H9 (cell line): ENCODE measurements around the gene OR7A17. TPM values are rescaled to one million over a fixed set of nuclear protein-coding genes. Genes with fewer than 3 reads are reported as not detected.

ENCODE experiments used
- DNase-seq: peaks from one replicate; pipeline ENCODE4 v3.0.0-alpha.2; 2017
- H2AFZ ChIP-seq: one replicate; pipeline ENCODE4 v1.6.1; 2013; ENCODE audit warnings: mild to moderate bottlenecking, low read length, control low read depth, moderate library complexity
- H2AK5ac ChIP-seq: 2 replicates; pipeline ENCODE4 v1.6.1; 2013; ENCODE audit warnings: low read length, control low read depth, mixed read lengths; ENCODE audit not compliant: insufficient read length
- H2BK120ac ChIP-seq: one replicate; pipeline ENCODE4 v1.6.1; 2013; ENCODE audit warnings: low read depth, mild to moderate bottlenecking, low read length, control low read depth, inconsistent platforms; ENCODE audit not compliant: poor library complexity, severe bottlenecking
- H2BK12ac ChIP-seq: 2 replicates; pipeline ENCODE4 v1.6.1; 2013; ENCODE audit warnings: low read length, control low read depth, mixed read lengths, low read depth; ENCODE audit not compliant: insufficient read length
- H2BK15ac ChIP-seq: 2 replicates; pipeline ENCODE4 v1.6.1; 2013; ENCODE audit warnings: low read depth, low read length, control low read depth
- H2BK20ac ChIP-seq: one replicate; pipeline ENCODE4 v1.6.1; 2013; ENCODE audit warnings: low read depth, mild to moderate bottlenecking, low read length, control low read depth, inconsistent platforms; ENCODE audit not compliant: poor library complexity, severe bottlenecking
- H2BK5ac ChIP-seq: 2 replicates; pipeline ENCODE4 v1.6.1; 2013; ENCODE audit warnings: low read length, control low read depth, mixed read lengths; ENCODE audit not compliant: insufficient read length
- H3K14ac ChIP-seq: 2 replicates; pipeline ENCODE4 v1.6.1; 2013; ENCODE audit warnings: low read length, control low read depth; ENCODE audit not compliant: insufficient read depth
- H3K18ac ChIP-seq: 2 replicates; pipeline ENCODE4 v1.6.1; 2013; ENCODE audit warnings: low read depth, mild to moderate bottlenecking, mixed read lengths, low read length, control low read depth; ENCODE audit not compliant: insufficient read length
- H3K23ac ChIP-seq: 2 replicates; pipeline ENCODE4 v1.6.1; 2013; ENCODE audit warnings: low read length, control low read depth, mixed read lengths, low read depth; ENCODE audit not compliant: insufficient read length
- H3K23me2 ChIP-seq: 2 replicates; pipeline ENCODE4 v1.6.1; 2013; ENCODE audit warnings: low read depth, mild to moderate bottlenecking, mixed read lengths, low read length, control low read depth; ENCODE audit not compliant: insufficient read length, poor library complexity, severe bottlenecking
- H3K27ac ChIP-seq: 2 replicates; pipeline ENCODE4 v1.5.1; 2013; ENCODE audit warnings: low read length, control low read depth, mixed read lengths, low read depth; ENCODE audit not compliant: insufficient read length
- H3K27me3 ChIP-seq: 2 replicates; pipeline ENCODE4 v1.6.1; 2013; ENCODE audit warnings: low read length, control low read depth, inconsistent platforms; ENCODE audit not compliant: insufficient read depth
- H3K4ac ChIP-seq: 2 replicates; pipeline ENCODE4 v1.6.1; 2013; ENCODE audit warnings: low read depth, mild to moderate bottlenecking, control low read depth, inconsistent platforms, low read length, moderate library complexity
- H3K4me1 ChIP-seq: 2 replicates; pipeline ENCODE4 v1.6.1; 2013; ENCODE audit warnings: low read length, control low read depth, inconsistent platforms; ENCODE audit not compliant: insufficient read depth
- H3K4me2 ChIP-seq: 2 replicates; pipeline ENCODE4 v1.6.1; 2013; ENCODE audit warnings: low read length, control low read depth, mixed read lengths; ENCODE audit not compliant: insufficient read length, insufficient read depth
- H3K56ac ChIP-seq: 2 replicates; pipeline ENCODE4 v1.6.1; 2013; ENCODE audit warnings: low read depth, mild to moderate bottlenecking, mixed read lengths, low read length, control low read depth; ENCODE audit not compliant: insufficient read length
- H3K79me1 ChIP-seq: 2 replicates; pipeline ENCODE4 v1.6.1; 2013; ENCODE audit warnings: low read depth, mild to moderate bottlenecking, moderate library complexity, low read length, control low read depth, inconsistent platforms; ENCODE audit not compliant: insufficient read depth, poor library complexity, severe bottlenecking
- H3K79me2 ChIP-seq: 2 replicates; pipeline ENCODE4 v1.6.1; 2013; ENCODE audit warnings: low read length, control low read depth, inconsistent platforms; ENCODE audit not compliant: insufficient read depth
- H3K9ac ChIP-seq: 2 replicates; pipeline ENCODE4 v1.6.1; 2013; ENCODE audit warnings: low read length, control low read depth, mixed read lengths; ENCODE audit not compliant: insufficient read length; ENCODE audit errors: extremely low read depth
- H3K9me3 ChIP-seq: one replicate; pipeline ENCODE4 v1.6.1; 2013; ENCODE audit warnings: low read depth, low read length, inconsistent platforms; ENCODE audit not compliant: control insufficient read depth
- H3T11ph ChIP-seq: one replicate; pipeline ENCODE4 v1.6.1; 2013; ENCODE audit warnings: mild to moderate bottlenecking, low read length, control low read depth, inconsistent platforms
- H4K20me1 ChIP-seq: one replicate; pipeline ENCODE4 v1.6.1; 2013; ENCODE audit not compliant: control insufficient read depth, insufficient read length, insufficient read depth
- H4K5ac ChIP-seq: 2 replicates; pipeline ENCODE4 v1.6.1; 2013; ENCODE audit warnings: low read depth, mild to moderate bottlenecking, mixed read lengths, low read length, control low read depth; ENCODE audit not compliant: insufficient read length
- H4K8ac ChIP-seq: replicated peaks from 2 replicates; pipeline ENCODE4 v1.6.1; 2013; ENCODE audit warnings: low read length, control low read depth, mixed read lengths, low read depth; ENCODE audit not compliant: insufficient read length
- H4K91ac ChIP-seq: 2 replicates; pipeline ENCODE4 v1.6.1; 2013; ENCODE audit warnings: low read depth, mild to moderate bottlenecking, moderate library complexity, mixed read lengths, low read length, control low read depth; ENCODE audit not compliant: insufficient read length
- H3K27ac Mint-ChIP-seq, 3 experiments: 2 replicates in 2 of 3; 3 replicates in 1 of 3; pipeline ENCODE4 v1.8.0; 2020 to 2021; ENCODE audit warnings: mixed read lengths in 3 of 3, mild to moderate bottlenecking in 1 of 3, moderate library complexity in 1 of 3
- H3K27me3 Mint-ChIP-seq: 2 replicates; pipeline ENCODE4 v1.8.0; 2021; ENCODE audit warnings: low read depth, mild to moderate bottlenecking, moderate library complexity, mixed read lengths
- H3K36me3 Mint-ChIP-seq, 3 experiments: 2 replicates in 2 of 3; 3 replicates in 1 of 3; pipeline ENCODE4 v1.8.0; 2020 to 2021; ENCODE audit warnings: low read depth in 3 of 3, mixed read lengths in 3 of 3; ENCODE audit not compliant: insufficient read depth in 1 of 3
- H3K4me1 Mint-ChIP-seq, 2 experiments: 2 replicates each; pipeline ENCODE4 v1.8.0; 2020; ENCODE audit warnings: mixed read lengths in 2 of 2
- H3K4me3 Mint-ChIP-seq, 2 experiments: 2 replicates in 1 of 2; 3 replicates in 1 of 2; pipeline ENCODE4 v1.8.0; 2020 to 2021; ENCODE audit warnings: mild to moderate bottlenecking in 2 of 2, mixed read lengths in 2 of 2, moderate library complexity in 1 of 2
- H3K9me3 Mint-ChIP-seq, 2 experiments: 2 replicates in 1 of 2; 3 replicates in 1 of 2; pipeline ENCODE4 v1.8.0; 2020; ENCODE audit warnings: mild to moderate bottlenecking in 2 of 2, mixed read lengths in 2 of 2, moderate library complexity in 1 of 2
- WGBS: extraction: QIAGEN DNeasy Blood & Tissue Kit; methylation state at CpG from one replicate; pipeline ENCODE4 v1.1.7; 2013; ENCODE audit warnings: missing lambda C conversion rate, low lambda C conversion rate, mixed read lengths; ENCODE audit not compliant: insufficient read length; ENCODE audit errors: extremely low coverage; 5-methylcytosine and 5-hydroxymethylcytosine counted together
- total RNA-seq: library from RNA; stranded (reverse); gene quantifications from 2 replicates; pipeline ENCODE4 v1.2.1, GENCODE V29; 2021
- TF ChIP-seq, protein P1 (sequence below): fragments of 200-600 bp; sonication (generic); conservative IDR thresholded peaks from 3 replicates; pipeline ENCODE4 v1.8.0; 2021; ENCODE audit warnings: antibody characterized with exemption, mild to moderate bottlenecking

The OR7A17 gene
- total RNA-seq, 1 experiment from 2014 or later: not detected

DNA sequence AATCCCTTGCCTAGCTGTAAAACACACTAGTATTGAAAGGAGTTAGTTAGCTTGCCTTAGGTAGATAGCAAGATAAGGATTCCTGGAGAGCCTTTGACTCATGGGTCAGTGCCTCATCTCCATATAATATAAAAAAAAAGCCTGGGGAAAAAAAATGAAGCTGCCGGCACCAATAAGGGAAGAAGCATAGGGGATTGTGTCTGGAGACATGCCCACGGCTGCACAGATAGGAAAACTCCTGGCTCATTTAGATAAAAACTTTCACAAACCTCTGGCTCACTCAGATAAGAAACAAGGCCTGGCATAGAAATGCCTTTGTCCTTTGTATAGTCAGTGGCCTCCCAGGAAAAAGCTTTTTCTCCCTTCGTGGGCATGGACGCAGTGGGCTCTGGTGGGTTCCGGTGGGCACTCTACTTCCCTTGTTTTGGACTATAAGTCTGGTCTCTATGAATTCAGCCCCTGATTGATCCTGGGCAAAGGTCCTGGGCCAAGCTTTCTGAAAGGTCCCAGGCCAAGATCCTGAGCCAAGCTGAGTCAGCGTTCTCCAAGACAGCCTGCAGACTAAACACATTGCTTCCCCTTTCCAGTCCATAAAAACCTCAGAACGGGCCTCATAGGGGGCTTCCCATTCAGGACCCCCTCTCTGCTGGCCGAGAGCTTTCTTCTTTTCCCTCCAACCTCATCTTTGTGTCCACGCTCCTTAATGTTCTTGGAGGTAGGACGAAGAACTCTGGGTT, 4.9 kb upstream of the OR7A17 start:
- WGBS: no CpG with 5 or more reads among the region's 10 CpGs
- no peak overlapping the region for H2BK20ac ChIP-seq
- peaks cover 5% of the 10 kb centered on the region for H3K27me3 Mint-ChIP-seq

More for the DNA sequence above, 4.9 kb upstream of the OR7A17 start:
- Histone ChIP-seq H4K91ac (no peak overlapping the region), H3K9ac (no peak overlapping the region), H3K79me1 (no peaks in the 10 kb centered on the region), H3K79me2 (no peaks in the 10 kb centered on the region), H3K4ac (no peak overlapping the region), H3K27me3 (no peaks in the 10 kb centered on the region; the same call in 1 of the 2 replicates), H4K20me1 (no peaks in the 10 kb centered on the region), H4K5ac (no peak overlapping the region), H2BK5ac (no peak overlapping the region), H3T11ph (no peak overlapping the region), H3K23me2 (no peaks in the 10 kb centered on the region), H3K56ac (no peak overlapping the region), H2AK5ac (no peak overlapping the region), H4K8ac (no peak overlapping the region), H3K4me1 (no peaks in the 10 kb centered on the region), H2BK15ac (no peak overlapping the region), H3K27ac (no peak overlapping the region), H3K18ac (no peak overlapping the region), H3K14ac (no peak overlapping the region), H3K23ac (no peak overlapping the region), H2BK12ac (no peak overlapping the region), H3K4me2 (no peak overlapping the region), H2AFZ (no peak overlapping the region), H2BK120ac (no peak overlapping the region), H3K9me3 (no peaks in the 10 kb centered on the region)
- Mint-ChIP-seq H3K36me3 (peaks cover 0 to 17% (median 11%) of the 10 kb centered on the region in 3 experiments; a peak in 4 of 7 replicates), H3K9me3 (peaks cover 13 to 88% of the 10 kb centered on the region in 2 experiments), H3K27ac (no peak overlapping the region), H3K4me1 (no peaks in the 10 kb centered on the region), H3K4me3 (no peak overlapping the region)
- no peak for DNase-seq
- TF ChIP-seq, protein P1, sequence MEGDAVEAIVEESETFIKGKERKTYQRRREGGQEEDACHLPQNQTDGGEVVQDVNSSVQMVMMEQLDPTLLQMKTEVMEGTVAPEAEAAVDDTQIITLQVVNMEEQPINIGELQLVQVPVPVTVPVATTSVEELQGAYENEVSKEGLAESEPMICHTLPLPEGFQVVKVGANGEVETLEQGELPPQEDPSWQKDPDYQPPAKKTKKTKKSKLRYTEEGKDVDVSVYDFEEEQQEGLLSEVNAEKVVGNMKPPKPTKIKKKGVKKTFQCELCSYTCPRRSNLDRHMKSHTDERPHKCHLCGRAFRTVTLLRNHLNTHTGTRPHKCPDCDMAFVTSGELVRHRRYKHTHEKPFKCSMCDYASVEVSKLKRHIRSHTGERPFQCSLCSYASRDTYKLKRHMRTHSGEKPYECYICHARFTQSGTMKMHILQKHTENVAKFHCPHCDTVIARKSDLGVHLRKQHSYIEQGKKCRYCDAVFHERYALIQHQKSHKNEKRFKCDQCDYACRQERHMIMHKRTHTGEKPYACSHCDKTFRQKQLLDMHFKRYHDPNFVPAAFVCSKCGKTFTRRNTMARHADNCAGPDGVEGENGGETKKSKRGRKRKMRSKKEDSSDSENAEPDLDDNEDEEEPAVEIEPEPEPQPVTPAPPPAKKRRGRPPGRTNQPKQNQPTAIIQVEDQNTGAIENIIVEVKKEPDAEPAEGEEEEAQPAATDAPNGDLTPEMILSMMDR: no peak
